ENCODE data around the gene PALB2. TPM values are rescaled to one million over a fixed set of nuclear protein-coding genes. Genes with fewer than 3 reads are reported as not detected.

PALB2 gene
- polyA plus RNA-seq, 1 of the 3 experiments (the other 2 are of a cell fraction) = 3.3 TPM

GRCh38 chr16:23624092-23624491 lies 17.0 kb downstream of the PALB2 start (continued):
- TF ChIP-seq USF1 (IDR thresholded peaks at IDR 0.05; ENCODE audit: borderline replicate concordance, low read depth) (no peak), RAD21 (IDR thresholded peaks at IDR 0.05; ENCODE audit: low read length) (no peak), MEF2A (IDR thresholded peaks at IDR 0.05; ENCODE audit: borderline replicate concordance, low read depth) (no peak), GABPA (IDR thresholded peaks at IDR 0.05; ENCODE audit: low read depth) (no peak), TEAD4 (IDR thresholded peaks at IDR 0.05; ENCODE audit: borderline replicate concordance, insufficient read depth) (no peak)
- TF ChIP-seq, protein P1, sequence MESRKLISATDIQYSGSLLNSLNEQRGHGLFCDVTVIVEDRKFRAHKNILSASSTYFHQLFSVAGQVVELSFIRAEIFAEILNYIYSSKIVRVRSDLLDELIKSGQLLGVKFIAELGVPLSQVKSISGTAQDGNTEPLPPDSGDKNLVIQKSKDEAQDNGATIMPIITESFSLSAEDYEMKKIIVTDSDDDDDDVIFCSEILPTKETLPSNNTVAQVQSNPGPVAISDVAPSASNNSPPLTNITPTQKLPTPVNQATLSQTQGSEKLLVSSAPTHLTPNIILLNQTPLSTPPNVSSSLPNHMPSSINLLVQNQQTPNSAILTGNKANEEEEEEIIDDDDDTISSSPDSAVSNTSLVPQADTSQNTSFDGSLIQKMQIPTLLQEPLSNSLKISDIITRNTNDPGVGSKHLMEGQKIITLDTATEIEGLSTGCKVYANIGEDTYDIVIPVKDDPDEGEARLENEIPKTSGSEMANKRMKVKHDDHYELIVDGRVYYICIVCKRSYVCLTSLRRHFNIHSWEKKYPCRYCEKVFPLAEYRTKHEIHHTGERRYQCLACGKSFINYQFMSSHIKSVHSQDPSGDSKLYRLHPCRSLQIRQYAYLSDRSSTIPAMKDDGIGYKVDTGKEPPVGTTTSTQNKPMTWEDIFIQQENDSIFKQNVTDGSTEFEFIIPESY (IDR thresholded peaks at IDR 0.05; ENCODE audit: borderline replicate concordance, low read depth) = no peak
- TF ChIP-seq, protein P2, sequence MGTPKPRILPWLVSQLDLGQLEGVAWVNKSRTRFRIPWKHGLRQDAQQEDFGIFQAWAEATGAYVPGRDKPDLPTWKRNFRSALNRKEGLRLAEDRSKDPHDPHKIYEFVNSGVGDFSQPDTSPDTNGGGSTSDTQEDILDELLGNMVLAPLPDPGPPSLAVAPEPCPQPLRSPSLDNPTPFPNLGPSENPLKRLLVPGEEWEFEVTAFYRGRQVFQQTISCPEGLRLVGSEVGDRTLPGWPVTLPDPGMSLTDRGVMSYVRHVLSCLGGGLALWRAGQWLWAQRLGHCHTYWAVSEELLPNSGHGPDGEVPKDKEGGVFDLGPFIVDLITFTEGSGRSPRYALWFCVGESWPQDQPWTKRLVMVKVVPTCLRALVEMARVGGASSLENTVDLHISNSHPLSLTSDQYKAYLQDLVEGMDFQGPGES (IDR thresholded peaks at IDR 0.05; ENCODE audit: low read depth, low read length) = no peak

DNA sequence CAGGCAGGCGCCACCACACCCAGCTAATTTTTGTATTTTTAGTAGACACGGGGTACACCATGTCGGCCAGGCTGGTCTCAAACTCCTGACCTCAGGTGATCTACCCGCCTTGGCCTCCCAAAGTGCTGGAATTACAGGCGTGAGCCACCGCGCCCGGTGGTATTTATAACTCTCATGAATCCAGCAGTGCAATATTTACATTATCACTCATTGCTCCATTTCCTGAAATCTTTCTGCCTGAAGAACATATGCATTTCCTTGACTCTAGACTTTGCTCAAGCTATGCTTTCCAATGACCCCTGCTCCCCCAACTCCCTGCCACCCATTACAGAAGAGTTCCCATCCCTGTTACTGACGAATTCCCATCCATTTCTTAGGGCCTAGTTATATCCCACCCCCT lies 25.3 kb downstream of the PALB2 start:
- POLR2A ChIA-PET = no interaction called here
- CTCF ChIA-PET = no interaction called here
- TF ChIP-seq SIN3A (IDR thresholded peaks at IDR 0.05; ENCODE audit: borderline replicate concordance, low read depth, low read length) (no peak), FOXJ3 (CRISPR knock-in tag; IDR thresholded peaks at IDR 0.05) (no peak), RAD21 (IDR thresholded peaks at IDR 0.05; ENCODE audit: low read length) (no peak), SMC3 (IDR thresholded peaks at IDR 0.05; ENCODE audit: low read depth, low read length) (no peak), RCOR1 (IDR thresholded peaks at IDR 0.05; ENCODE audit: low read length) (no peak), FOSL2 (IDR thresholded peaks at IDR 0.05; ENCODE audit: borderline replicate concordance, low read depth) (no peak), REST (IDR thresholded peaks at IDR 0.05; ENCODE audit: low read depth, low read length) (no peak), MXI1 (IDR thresholded peaks at IDR 0.05; ENCODE audit: low read depth, low read length) (no peak), POLR2AphosphoS5 (IDR thresholded peaks at IDR 0.05; ENCODE audit: low read depth, low read length) (no peak), TAF1 (IDR thresholded peaks at IDR 0.05; ENCODE audit: borderline replicate concordance, low read depth, low read length) (no peak), MEF2A (IDR thresholded peaks at IDR 0.05; ENCODE audit: borderline replicate concordance, low read depth) (no peak), NFIC (IDR thresholded peaks at IDR 0.05; ENCODE audit: borderline replicate concordance) (no peak), RFX5 (IDR thresholded peaks at IDR 0.05; ENCODE audit: low read length) (no peak)
- TF ChIP-seq, protein P3, sequence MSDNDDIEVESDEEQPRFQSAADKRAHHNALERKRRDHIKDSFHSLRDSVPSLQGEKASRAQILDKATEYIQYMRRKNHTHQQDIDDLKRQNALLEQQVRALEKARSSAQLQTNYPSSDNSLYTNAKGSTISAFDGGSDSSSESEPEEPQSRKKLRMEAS (IDR thresholded peaks at IDR 0.05; ENCODE audit: low read depth) = no peak
- Histone ChIP-seq H3K9me3 (no peaks in the 10 kb centered on the region), H3K4me3 (ENCODE audit: low read depth in 2 of 2, low read length in 1 of 2) (no peak overlapping the region), H3F3A (replicated peaks; ENCODE audit: insufficient read depth) (no peaks in the 10 kb centered on the region), H3K27ac (ENCODE audit: low read depth in 2 of 2, low read length in 1 of 2) (no peak overlapping the region), H3K79me2 (ENCODE audit: insufficient read depth) (no peaks in the 10 kb centered on the region), H3K4me2 (no peak overlapping the region), H3K9me2 (no peaks in the 10 kb centered on the region), H3K4me1 (ENCODE audit: control insufficient read depth in 1 of 2, insufficient read depth in 2 of 2, low read depth in 1 of 2, low read length in 1 of 2) (no peaks in the 10 kb centered on the region), H4K20me1 (ENCODE audit: insufficient read depth) (no peaks in the 10 kb centered on the region), H2AFZ (ENCODE audit: low read depth) (no peak overlapping the region), H3K9ac (no peak overlapping the region), H3K36me3 (replicated peaks in 1 of 2; ENCODE audit: control insufficient read depth in 1 of 2, insufficient read depth in 2 of 2, low read length in 1 of 2) (peaks cover 19 to 37% of the 10 kb centered on the region in 2 experiments), H3K27me3 (ENCODE audit: insufficient read depth) (no peaks in the 10 kb centered on the region)
- 90% methylated on average over 9 of the region's 9 CpGs for WGBS (ENCODE audit: low lambda C conversion rate)
- DNase-seq = no peak

Measured in SK-N-SH (cell line).